ENCODE results near the gene C12orf57. TPM values are rescaled to one million over a fixed set of nuclear protein-coding genes. Genes with fewer than 3 reads are reported as not detected.

Gene C12orf57
- total RNA-seq, 2 donors from 2014 or later, result 352 to 711 TPM

DNA sequence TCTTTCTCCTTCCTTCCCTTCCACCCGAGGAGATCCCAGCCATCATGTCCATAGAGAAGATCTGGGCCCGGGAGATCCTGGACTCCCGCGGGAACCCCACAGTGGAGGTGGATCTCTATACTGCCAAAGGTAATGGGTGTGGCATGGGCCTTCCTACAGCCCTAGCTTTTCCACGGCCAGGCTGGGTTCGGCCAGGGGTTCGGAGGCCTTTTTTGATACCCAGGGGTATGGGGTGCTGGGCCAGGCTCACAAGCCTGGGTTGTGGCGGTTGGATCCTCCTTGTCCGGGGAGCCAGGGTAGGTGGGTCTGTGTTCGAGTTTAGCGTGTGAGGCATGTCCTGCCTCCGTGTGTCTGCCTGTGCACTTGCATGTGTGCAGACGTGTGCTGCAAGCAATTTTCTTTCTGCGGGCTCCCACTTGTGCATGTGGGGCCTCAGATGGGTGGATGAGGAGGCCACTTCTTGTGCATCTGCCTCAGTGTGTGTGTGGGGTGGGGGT, 28.0 kb upstream of the C12orf57 start:
- Histone ChIP-seq H3K9me3 (no peaks in the 10 kb centered on the region), H3K4me1 (replicated peaks) (no peaks in the 10 kb centered on the region), H3K27ac (no peak overlapping the region), H3K4me3 (no peak overlapping the region), H3K36me3 (no peaks in the 10 kb centered on the region), H3K27me3 (replicated peaks; ENCODE audit: insufficient read depth) (no peaks in the 10 kb centered on the region)
- no peak for TF ChIP-seq POLR2AphosphoS5 (IDR thresholded peaks at IDR 0.05)
- no peak for TF ChIP-seq CTCF (IDR thresholded peaks at IDR 0.05)
- no peak for TF ChIP-seq POLR2A (IDR thresholded peaks at IDR 0.05)
- intact Hi-C loops (cut with DNase I), result no loop called here
- WGBS, result 79% methylated on average over 14 of the region's 14 CpGs
- no peak for DNase-seq (ENCODE audit: low spot score)

DNA sequence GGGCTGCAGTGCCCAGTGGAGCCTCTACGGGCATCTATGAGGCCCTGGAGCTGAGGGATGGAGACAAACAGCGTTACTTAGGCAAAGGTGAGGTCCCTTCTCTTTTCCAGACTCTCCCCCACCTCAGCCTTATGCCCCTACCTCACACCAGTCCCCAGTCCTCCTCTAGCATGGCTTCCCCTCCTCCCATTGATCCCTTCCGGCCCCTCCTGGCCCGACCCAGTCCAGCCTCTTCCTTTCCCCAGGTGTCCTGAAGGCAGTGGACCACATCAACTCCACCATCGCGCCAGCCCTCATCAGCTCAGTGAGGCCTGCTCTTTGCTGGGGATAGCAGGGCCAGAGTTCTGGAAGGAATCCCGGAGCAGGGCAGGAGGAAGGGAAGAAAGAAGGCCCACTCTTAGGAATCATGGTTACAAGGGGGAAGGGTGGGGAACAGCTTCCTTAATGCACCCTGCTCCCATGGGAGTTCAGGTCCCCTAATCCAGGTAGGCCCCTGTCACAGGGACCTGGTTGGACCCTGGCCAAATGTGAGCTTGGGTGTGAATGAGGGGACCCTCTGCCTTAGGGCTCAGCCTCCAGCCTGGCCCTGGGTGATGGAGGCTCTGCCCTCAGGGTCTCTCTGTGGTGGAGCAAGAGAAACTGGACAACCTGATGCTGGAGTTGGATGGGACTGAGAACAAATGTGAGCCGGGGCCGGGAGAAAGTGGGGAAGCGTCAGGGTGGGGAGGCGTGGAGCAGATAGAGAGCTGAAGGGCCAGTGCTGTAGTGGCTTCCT, 27.2 kb upstream of the C12orf57 start:
- no peak for DNase-seq (ENCODE audit: low spot score)
- no peak overlapping the region for H3K27ac ChIP-seq

DNA sequence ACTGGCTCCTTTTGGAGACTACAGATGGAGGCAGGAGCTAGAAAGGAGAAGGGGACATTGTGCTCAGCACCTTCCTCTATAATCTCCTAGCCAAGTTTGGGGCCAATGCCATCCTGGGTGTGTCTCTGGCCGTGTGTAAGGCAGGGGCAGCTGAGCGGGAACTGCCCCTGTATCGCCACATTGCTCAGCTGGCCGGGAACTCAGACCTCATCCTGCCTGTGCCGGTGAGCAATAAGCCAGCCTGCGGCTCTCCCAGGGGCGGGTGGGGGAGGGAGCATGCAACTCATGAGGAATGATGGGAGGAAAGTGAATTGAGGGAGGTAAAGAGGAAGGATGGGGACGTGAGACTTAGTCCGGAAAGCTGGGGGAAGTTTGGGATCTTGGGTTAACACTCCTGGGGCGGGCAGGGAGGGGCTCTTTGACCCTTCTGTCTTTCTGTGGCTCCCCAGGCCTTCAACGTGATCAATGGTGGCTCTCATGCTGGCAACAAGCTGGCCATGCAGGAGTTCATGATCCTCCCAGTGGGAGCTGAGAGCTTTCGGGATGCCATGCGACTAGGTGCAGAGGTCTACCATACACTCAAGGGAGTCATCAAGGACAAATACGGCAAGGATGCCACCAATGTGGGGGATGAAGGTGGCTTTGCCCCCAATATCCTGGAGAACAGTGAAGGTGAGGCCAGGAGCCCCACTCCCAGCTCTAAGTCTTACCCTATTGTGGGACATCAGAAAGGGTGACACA, 26.2 kb upstream of the C12orf57 start:
- Histone ChIP-seq H3K4me3 (no peak overlapping the region), H3K9me3 (no peaks in the 10 kb centered on the region), H3K27ac (no peak overlapping the region), H3K4me1 (replicated peaks) (no peaks in the 10 kb centered on the region), H3K27me3 (replicated peaks; ENCODE audit: insufficient read depth) (no peaks in the 10 kb centered on the region), H3K36me3 (no peaks in the 10 kb centered on the region)
- TF ChIP-seq POLR2A (IDR thresholded peaks at IDR 0.05), result no peak
- no peak for TF ChIP-seq CTCF (IDR thresholded peaks at IDR 0.05)
- TF ChIP-seq POLR2AphosphoS5 (IDR thresholded peaks at IDR 0.05), result no peak
- intact Hi-C loops (cut with DNase I), result no loop called here
- 89% methylated on average over 14 of the region's 14 CpGs for WGBS
- DNase-seq (ENCODE audit: low spot score), result no peak

More for the DNA sequence above, 27.2 kb upstream of the C12orf57 start:
- H3K4me1 ChIP-seq (replicated peaks), result no peaks in the 10 kb centered on the region
- WGBS, result 92% methylated on average over 11 of the region's 11 CpGs
- intact Hi-C loops (cut with DNase I), result no loop called here
- no peak for TF ChIP-seq POLR2AphosphoS5 (IDR thresholded peaks at IDR 0.05)
- TF ChIP-seq POLR2A (IDR thresholded peaks at IDR 0.05), result no peak
- TF ChIP-seq CTCF (IDR thresholded peaks at IDR 0.05), result no peak
- no peaks in the 10 kb centered on the region for H3K36me3 ChIP-seq
- no peaks in the 10 kb centered on the region for H3K9me3 ChIP-seq
- no peaks in the 10 kb centered on the region for H3K27me3 ChIP-seq (replicated peaks; ENCODE audit: insufficient read depth)
- H3K4me3 ChIP-seq, result no peak overlapping the region

DNA sequence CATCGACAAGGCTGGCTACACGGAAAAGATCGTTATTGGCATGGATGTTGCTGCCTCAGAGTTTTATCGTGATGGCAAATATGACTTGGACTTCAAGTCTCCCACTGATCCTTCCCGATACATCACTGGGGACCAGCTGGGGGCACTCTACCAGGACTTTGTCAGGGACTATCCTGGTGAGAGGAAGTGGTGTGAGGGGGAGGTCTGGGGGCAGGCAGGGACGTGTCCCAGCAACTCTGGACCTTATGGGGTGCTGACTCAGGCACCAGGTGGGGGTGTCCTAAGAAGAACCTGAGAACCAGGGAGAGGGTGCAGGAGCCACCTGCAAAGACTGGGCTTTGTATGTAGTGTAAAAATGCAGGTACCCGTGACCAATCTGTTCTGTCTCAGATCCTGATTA, 24.2 kb upstream of the C12orf57 start:
- Histone ChIP-seq H3K36me3 (no peaks in the 10 kb centered on the region), H3K9me3 (no peaks in the 10 kb centered on the region), H3K27ac (no peak overlapping the region), H3K27me3 (replicated peaks; ENCODE audit: insufficient read depth) (no peaks in the 10 kb centered on the region), H3K4me1 (replicated peaks) (peaks cover 3% of the 10 kb centered on the region), H3K4me3 (no peak overlapping the region)
- WGBS, result 57% methylated on average over 7 of the region's 7 CpGs
- TF ChIP-seq POLR2AphosphoS5 (IDR thresholded peaks at IDR 0.05) (no peak), CTCF (IDR thresholded peaks at IDR 0.05) (no peak), POLR2A (IDR thresholded peaks at IDR 0.05) (no peak)
- no peak for DNase-seq (ENCODE audit: low spot score)
- intact Hi-C loops (cut with DNase I), result no loop called here

All from prostate gland (tissue), 2 donors.